Natural killer cell (primary cell): ENCODE results near the gene POLR3K. TPM values are rescaled to one million over a fixed set of nuclear protein-coding genes. Genes with fewer than 3 reads are reported as not detected.

Experiments used
- ATAC-seq, 3 donors: fragments of 150-1000 bp in 2 of 3; fragments of 200-7000 bp in 1 of 3; cut with Tn5 transposase; 1 replicate in 1 of 3; 2 replicates in 2 of 3; pipeline ENCODE4 v1.10.0; 2021; ENCODE audit warnings: mild to moderate bottlenecking in 2 of 3, moderate library complexity in 2 of 3
- DNase-seq, 2 donors: peaks; one replicate each; pipeline versions ENCODE4 v3.0.0 to v3.0.0-alpha.2; 2013 to 2021; ENCODE audit warnings: mixed read lengths in 1 of 2
- H3K27ac ChIP-seq: one replicate; pipeline ENCODE4 v1.5.1; 2013; ENCODE audit warnings: mild to moderate bottlenecking, low read length
- H3K27me3 ChIP-seq: one replicate; pipeline ENCODE4 v1.6.1; 2013; ENCODE audit warnings: low read length; ENCODE audit not compliant: control insufficient read depth, insufficient read depth
- H3K36me3 ChIP-seq: one replicate; pipeline ENCODE4 v1.6.1; 2013; ENCODE audit warnings: low read length; ENCODE audit not compliant: control insufficient read depth, insufficient read depth
- H3K4me1 ChIP-seq: one replicate; pipeline ENCODE4 v1.6.1; 2013; ENCODE audit warnings: low read length; ENCODE audit not compliant: control insufficient read depth, insufficient read depth
- H3K4me3 ChIP-seq: one replicate; pipeline ENCODE4 v1.5.1; 2013; ENCODE audit warnings: low read length
- H3K9me3 ChIP-seq: one replicate; pipeline ENCODE4 v1.6.1; 2013; ENCODE audit warnings: low read length; ENCODE audit not compliant: control insufficient read depth, insufficient read depth
- H3K27ac Mint-ChIP-seq, 2 donors: one replicate each; pipeline ENCODE4 v1.8.0; 2022; ENCODE audit warnings: mild to moderate bottlenecking in 2 of 2, mixed read lengths in 2 of 2, moderate library complexity in 1 of 2
- H3K27me3 Mint-ChIP-seq, 2 donors: one replicate each; pipeline ENCODE4 v1.8.0; 2022; ENCODE audit warnings: low read depth in 2 of 2, mixed read lengths in 2 of 2
- H3K36me3 Mint-ChIP-seq: one replicate; pipeline ENCODE4 v1.8.0; 2022; ENCODE audit warnings: mixed read lengths
- H3K4me1 Mint-ChIP-seq, 2 donors: one replicate each; pipeline ENCODE4 v1.8.0; 2022; ENCODE audit warnings: mixed read lengths in 2 of 2
- H3K4me3 Mint-ChIP-seq: one replicate; pipeline ENCODE4 v1.8.0; 2022; ENCODE audit warnings: mild to moderate bottlenecking, moderate library complexity, mixed read lengths
- H3K9me3 Mint-ChIP-seq, 2 donors: one replicate each; pipeline ENCODE4 v1.8.0; 2022; ENCODE audit warnings: mixed read lengths in 2 of 2
- whole genome bisulfite sequencing: methylation state at CpG from one replicate; pipeline ENCODE4 v1.1.7; 2013; ENCODE audit warnings: missing lambda C conversion rate; ENCODE audit not compliant: insufficient coverage; 5-methylcytosine and 5-hydroxymethylcytosine counted together
- intact Hi-C: fragments of 100-400 bp; cut with micrococcal nuclease; formaldehyde crosslinking; loops from one replicate; pipeline ENCODE4 v1.14.2; 2022
- total RNA-seq, 4 donors: library from RNA; stranded (reverse); fragments of 120-200 nt in 1 of 4; gene quantifications; one replicate each; pipeline versions ENCODE4 v1.2.3 to v1.2.4, GENCODE V29; 2013 to 2022
- TF ChIP-seq, protein P1 (sequence below): fragments of 200-600 bp; IDR thresholded peaks from one replicate; pipeline ENCODE4 v1.8.0; 2022; ENCODE audit warnings: antibody characterized with exemption

POLR3K gene
- total RNA-seq, 3 donors from 2014 or later (not counting 1 experiment from before 2014, with no cell fraction given), result 10.6 to 14.6 (median 11.3) TPM

DNA sequence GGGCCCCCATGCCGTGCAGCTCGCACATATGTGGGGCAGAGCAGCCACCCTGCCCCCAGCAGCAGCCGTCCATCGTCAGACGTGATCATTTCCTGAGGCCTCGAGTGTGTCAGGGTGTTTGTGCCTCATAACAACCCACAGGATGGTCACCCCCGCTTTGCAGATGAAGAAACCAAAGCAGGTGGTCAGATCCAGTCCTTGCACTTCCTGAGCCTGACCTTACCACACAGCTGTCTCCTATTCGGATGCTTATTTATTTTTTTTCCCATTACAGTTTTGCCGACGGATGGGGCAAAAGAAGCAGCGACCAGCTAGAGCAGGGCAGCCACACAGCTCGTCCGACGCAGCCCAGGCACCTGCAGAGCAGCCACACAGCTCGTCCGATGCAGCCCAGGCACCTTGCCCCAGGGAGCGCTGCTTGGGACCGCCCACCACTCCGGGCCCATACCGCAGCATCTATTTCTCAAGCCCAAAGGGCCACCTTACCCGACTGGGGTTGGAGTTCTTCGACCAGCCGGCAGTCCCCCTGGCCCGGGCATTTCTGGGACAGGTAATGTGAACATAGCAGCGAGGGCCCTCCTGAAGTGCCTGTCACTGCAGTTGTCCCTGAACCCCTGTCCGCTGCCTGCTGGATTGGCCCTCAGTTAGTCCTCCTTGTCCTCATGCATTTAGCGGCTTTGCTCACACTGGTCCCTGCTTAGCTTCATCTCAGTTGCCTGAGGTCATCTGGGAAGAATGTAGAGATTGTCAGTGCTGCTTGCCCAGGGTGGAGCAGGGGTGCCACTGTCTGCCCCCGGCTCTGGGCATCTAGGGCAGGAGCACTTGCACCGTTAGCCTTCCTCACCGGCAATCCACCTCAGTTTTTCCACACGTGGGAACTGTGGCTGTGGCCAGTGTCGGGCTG is 26.0 kb upstream of the POLR3K start:
- Histone ChIP-seq H3K9me3 (no peaks in the 10 kb centered on the region), H3K4me3 (no peak overlapping the region), H3K27me3 (no peaks in the 10 kb centered on the region), H3K36me3 (peaks cover 2% of the 10 kb centered on the region), H3K4me1 (peaks cover 54% of the 10 kb centered on the region), H3K27ac (no peak overlapping the region)
- Mint-ChIP-seq H3K27ac (peak overlapping the region; percentile 77 to 84), H3K4me3 (peak overlapping the region; percentile 91), H3K4me1 (peaks cover 34 to 55% of the 10 kb centered on the region in 2 donors), H3K36me3 (no peaks in the 10 kb centered on the region), H3K9me3 (no peaks in the 10 kb centered on the region), H3K27me3 (peaks cover 0 to 5% of the 10 kb centered on the region in 2 donors)
- peak in 1 of 3 donors; percentile 34 for ATAC-seq
- intact Hi-C loops, result no loop called here
- WGBS, result 67% methylated on average over 32 of the region's 32 CpGs
- DNase-seq, result no peak
- TF ChIP-seq, protein P1, sequence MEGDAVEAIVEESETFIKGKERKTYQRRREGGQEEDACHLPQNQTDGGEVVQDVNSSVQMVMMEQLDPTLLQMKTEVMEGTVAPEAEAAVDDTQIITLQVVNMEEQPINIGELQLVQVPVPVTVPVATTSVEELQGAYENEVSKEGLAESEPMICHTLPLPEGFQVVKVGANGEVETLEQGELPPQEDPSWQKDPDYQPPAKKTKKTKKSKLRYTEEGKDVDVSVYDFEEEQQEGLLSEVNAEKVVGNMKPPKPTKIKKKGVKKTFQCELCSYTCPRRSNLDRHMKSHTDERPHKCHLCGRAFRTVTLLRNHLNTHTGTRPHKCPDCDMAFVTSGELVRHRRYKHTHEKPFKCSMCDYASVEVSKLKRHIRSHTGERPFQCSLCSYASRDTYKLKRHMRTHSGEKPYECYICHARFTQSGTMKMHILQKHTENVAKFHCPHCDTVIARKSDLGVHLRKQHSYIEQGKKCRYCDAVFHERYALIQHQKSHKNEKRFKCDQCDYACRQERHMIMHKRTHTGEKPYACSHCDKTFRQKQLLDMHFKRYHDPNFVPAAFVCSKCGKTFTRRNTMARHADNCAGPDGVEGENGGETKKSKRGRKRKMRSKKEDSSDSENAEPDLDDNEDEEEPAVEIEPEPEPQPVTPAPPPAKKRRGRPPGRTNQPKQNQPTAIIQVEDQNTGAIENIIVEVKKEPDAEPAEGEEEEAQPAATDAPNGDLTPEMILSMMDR, result no peak

DNA sequence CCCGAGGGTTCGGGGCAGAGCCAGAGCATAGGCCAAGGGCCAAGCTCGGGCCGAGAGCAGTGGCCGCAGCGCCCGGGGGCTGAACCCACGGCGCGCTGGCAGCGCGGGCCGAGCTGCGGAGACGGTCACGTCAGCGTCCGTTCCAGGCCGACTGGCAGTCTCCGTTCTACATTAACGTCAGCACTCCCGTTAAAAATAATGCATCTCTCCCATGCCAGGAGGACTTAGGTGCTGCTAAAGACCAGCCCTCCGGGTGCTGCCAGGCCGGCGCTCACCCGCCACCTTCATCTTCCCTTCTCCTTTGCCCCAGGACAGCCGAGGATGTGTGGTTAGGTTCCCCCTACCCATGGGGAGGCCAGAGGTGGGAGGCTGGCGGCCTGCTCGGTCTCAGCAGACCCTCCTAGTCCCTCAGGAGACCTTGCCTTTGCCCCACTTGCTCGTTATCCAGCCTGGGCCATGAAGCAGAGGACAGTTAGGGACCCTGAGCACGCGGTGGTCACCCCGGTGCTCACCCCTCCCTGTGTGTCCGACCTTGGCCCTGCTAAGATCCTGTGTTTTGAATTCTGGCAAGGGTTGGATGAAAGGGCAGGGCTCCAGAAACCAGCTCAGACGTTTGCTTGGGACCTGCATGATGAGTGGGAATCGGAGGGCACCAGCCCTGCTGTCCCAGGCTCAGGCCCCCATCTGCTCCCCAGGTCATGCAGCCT is 25.2 kb upstream of the POLR3K start:
- intact Hi-C loops, result no loop called here
- H3K27ac ChIP-seq, result peak overlapping the region; percentile 28
- no peaks in the 10 kb centered on the region for H3K9me3 Mint-ChIP-seq

DNA sequence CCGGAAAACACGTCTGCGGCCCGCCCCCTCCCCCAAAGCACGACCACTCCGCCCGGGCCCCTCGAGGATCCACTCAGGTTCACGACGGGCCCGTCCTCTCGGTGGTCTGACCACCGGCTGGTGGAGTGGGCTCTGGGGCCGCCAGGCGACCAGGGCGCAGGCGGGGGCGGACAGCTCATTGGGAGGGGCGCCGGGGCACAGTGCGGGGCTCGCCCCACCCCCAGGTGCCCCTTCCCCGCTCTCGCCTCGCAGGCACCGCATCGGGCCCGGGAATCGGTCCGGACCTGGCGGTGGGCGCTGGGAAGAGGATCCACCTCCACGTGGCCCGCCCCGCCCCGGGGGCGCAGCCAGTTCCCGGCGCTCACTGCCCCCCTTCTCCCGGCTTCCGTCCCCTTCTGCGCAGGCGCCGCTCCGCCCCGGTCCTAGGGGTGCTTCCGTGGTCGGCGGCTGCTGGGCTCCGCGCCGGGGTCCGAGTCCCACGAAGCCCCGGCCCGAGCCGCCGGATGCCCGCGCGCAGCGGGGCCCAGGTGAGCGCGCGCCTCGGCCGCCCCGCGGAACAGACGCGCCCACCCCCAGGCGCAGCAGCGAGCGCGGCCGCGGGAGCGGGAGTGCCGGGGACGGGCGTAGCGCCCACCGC is 24.5 kb upstream of the POLR3K start, which contains the start of gene MPG:
Gene MPG (plus strand): TSS at position 419 of the 637 bp plus-strand sequence. CDS start 85 bp downstream, at position 504.
- Histone ChIP-seq H3K36me3 (peaks cover 2% of the 10 kb centered on the region), H3K27me3 (peaks cover 7% of the 10 kb centered on the region), H3K4me1 (peaks cover 41% of the 10 kb centered on the region), H3K27ac (peak within 1 kb of the TSS; percentile 44), H3K4me3 (peak within 1 kb of the TSS; percentile 64), H3K9me3 (no peaks in the 10 kb centered on the region)
- intact Hi-C loops, result no loop called here
- H3K4me1 Mint-ChIP-seq, result peaks cover 25 to 43% of the 10 kb centered on the region in 2 donors
- no peaks in the 10 kb centered on the region for H3K36me3 Mint-ChIP-seq
- TF ChIP-seq, protein P1, result no peak
- H3K27ac Mint-ChIP-seq, result peak within 1 kb of the TSS; percentile 77 to 84
- peaks cover 0 to 16% of the 10 kb centered on the region in 2 donors for H3K27me3 Mint-ChIP-seq
- WGBS, result under 1% methylated on average over 83 of the region's 83 CpGs
- ATAC-seq, result peak; percentile 83 to 89 (median 86)
- peak; percentile 81 to 88 for DNase-seq
- peak within 1 kb of the TSS; percentile 91 for H3K4me3 Mint-ChIP-seq
- H3K9me3 Mint-ChIP-seq, result no peaks in the 10 kb centered on the region

More for the DNA sequence above, 25.2 kb upstream of the POLR3K start:
- peaks cover 0 to 9% of the 10 kb centered on the region in 2 donors for H3K27me3 Mint-ChIP-seq
- DNase-seq (peak in 1 of 2 donors; percentile 48), ATAC-seq (peak; percentile 24 to 27 (median 25))
- TF ChIP-seq, protein P1, result no peak
- H3K4me3 ChIP-seq, result peak overlapping the region; percentile 41
- peak overlapping the region; percentile 91 for H3K4me3 Mint-ChIP-seq
- H3K9me3 ChIP-seq, result no peaks in the 10 kb centered on the region
- 10% methylated on average over 36 of the region's 36 CpGs for WGBS
- H3K27ac Mint-ChIP-seq, result peak overlapping the region; percentile 77 to 84
- no peaks in the 10 kb centered on the region for H3K36me3 Mint-ChIP-seq
- peaks cover 3% of the 10 kb centered on the region for H3K27me3 ChIP-seq
- peaks cover 2% of the 10 kb centered on the region for H3K36me3 ChIP-seq
- H3K4me1 Mint-ChIP-seq, result peaks cover 28 to 47% of the 10 kb centered on the region in 2 donors
- peaks cover 46% of the 10 kb centered on the region for H3K4me1 ChIP-seq
